Tibial nerve (tissue), 4 donors: Measurements from ENCODE around the gene LRRC43. TPM values are rescaled to one million over a fixed set of nuclear protein-coding genes. Genes with fewer than 3 reads are reported as not detected.

Experiments
- DNase-seq, 2 donors: peaks; one replicate each; pipeline ENCODE4 v3.0.0-alpha.2; 2019; ENCODE audit warnings: low spot score in 2 of 2
- H3K27ac ChIP-seq, 4 donors: fragments of 200-600 bp; sonication (generic) in 3 of 4; one replicate each; pipeline ENCODE4 v1.5.1; 2017 to 2019; ENCODE audit warnings: mild to moderate bottlenecking in 1 of 4
- H3K27me3 ChIP-seq, 2 donors: fragments of 200-600 bp; sonication (generic) in 1 of 2; one replicate each; pipeline versions ENCODE4 v1.5.1 to v1.6.0; 2017 to 2019
- H3K36me3 ChIP-seq, 3 donors: fragments of 200-600 bp; sonication (generic); one replicate each; pipeline ENCODE4 v1.5.1; 2018 to 2019
- H3K4me1 ChIP-seq, 4 donors: fragments of 200-600 bp; sonication (generic) in 3 of 4; one replicate each; pipeline ENCODE4 v1.5.1; 2017 to 2019
- H3K4me3 ChIP-seq, 4 donors: fragments of 200-600 bp; sonication (generic) in 3 of 4; one replicate each; pipeline ENCODE4 v1.5.1; 2017 to 2019; ENCODE audit warnings: mild to moderate bottlenecking in 1 of 4, moderate library complexity in 1 of 4
- H3K9me3 ChIP-seq, 4 donors: fragments of 200-600 bp; sonication (generic) in 3 of 4; one replicate each; pipeline ENCODE4 v1.5.1; 2017 to 2019
- EP300 ChIP-seq, 2 donors: sonication (generic); formaldehyde crosslinking; IDR thresholded peaks; one replicate each; pipeline ENCODE4 v1.6.1; 2017; ENCODE audit warnings: antibody characterized with exemption in 2 of 2, mild to moderate bottlenecking in 1 of 2
- POLR2A ChIP-seq, 2 donors: fragments of 450-650 bp; IDR thresholded peaks; one replicate each; pipeline ENCODE4 v1.6.1; 2017; ENCODE audit warnings: antibody characterized with exemption in 2 of 2, mild to moderate bottlenecking in 2 of 2, moderate library complexity in 2 of 2
- WGBS, 2 donors: methylation state at CpG; one replicate each; pipeline ENCODE4 v1.1.5; 2018; 5-methylcytosine and 5-hydroxymethylcytosine counted together
- total RNA-seq, 4 donors: library from RNA; depleted of rRNA; stranded (reverse); fragments of >200 nt; gene quantifications; one replicate each; pipeline ENCODE4 v1.1.0, GENCODE V29; 2016
- TF ChIP-seq, protein P1 (sequence below), 5 experiments: fragments of 200-600 bp in 3 of 5; fragments of 450-650 bp in 2 of 5; sonication (generic) in 3 of 5; IDR thresholded peaks; one replicate each; pipeline ENCODE4 v1.5.1; 2016 to 2019; ENCODE audit warnings: antibody characterized with exemption in 5 of 5, mild to moderate bottlenecking in 3 of 5, moderate library complexity in 2 of 5

Gene LRRC43
- total RNA-seq, 4 donors from 2014 or later: 1.3 TPM; not detected in 3

DNA sequence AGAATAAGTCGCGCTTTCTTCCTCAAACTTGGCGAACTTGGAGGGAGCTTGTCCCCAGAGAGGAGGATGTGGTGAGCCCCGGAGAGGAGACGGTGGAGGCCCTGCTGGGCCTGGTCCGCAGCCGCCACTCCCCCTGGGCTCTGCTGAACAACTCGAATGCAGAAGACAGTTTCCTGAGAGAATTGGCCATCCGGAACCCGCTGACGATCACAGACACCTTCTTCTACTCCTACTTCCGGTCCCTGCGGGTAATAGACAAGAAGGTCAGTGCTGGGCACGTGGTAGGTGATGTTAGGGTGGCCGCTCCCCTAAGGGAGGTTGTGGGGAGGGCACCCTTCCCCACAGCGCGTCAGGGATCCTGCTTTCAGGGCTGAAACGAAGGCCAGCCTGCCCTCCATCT is 1.6 kb downstream of the LRRC43 start:
- Histone ChIP-seq H3K4me3 (no peak overlapping the region), H3K27me3 (peaks cover 0 to 36% of the 10 kb centered on the region in 2 donors), H3K4me1 (peaks cover 0 to 11% (median 4%) of the 10 kb centered on the region in 4 donors), H3K27ac (no peak overlapping the region), H3K36me3 (no peaks in the 10 kb centered on the region), H3K9me3 (no peaks in the 10 kb centered on the region)
- TF ChIP-seq, protein P1, sequence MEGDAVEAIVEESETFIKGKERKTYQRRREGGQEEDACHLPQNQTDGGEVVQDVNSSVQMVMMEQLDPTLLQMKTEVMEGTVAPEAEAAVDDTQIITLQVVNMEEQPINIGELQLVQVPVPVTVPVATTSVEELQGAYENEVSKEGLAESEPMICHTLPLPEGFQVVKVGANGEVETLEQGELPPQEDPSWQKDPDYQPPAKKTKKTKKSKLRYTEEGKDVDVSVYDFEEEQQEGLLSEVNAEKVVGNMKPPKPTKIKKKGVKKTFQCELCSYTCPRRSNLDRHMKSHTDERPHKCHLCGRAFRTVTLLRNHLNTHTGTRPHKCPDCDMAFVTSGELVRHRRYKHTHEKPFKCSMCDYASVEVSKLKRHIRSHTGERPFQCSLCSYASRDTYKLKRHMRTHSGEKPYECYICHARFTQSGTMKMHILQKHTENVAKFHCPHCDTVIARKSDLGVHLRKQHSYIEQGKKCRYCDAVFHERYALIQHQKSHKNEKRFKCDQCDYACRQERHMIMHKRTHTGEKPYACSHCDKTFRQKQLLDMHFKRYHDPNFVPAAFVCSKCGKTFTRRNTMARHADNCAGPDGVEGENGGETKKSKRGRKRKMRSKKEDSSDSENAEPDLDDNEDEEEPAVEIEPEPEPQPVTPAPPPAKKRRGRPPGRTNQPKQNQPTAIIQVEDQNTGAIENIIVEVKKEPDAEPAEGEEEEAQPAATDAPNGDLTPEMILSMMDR (IDR thresholded peaks at IDR 0.05): no peak
- no peak for TF ChIP-seq POLR2A (IDR thresholded peaks at IDR 0.05)
- TF ChIP-seq EP300 (IDR thresholded peaks at IDR 0.05): no peak
- 81 to 84% methylated on average over 18 of the region's 18 CpGs for WGBS, 2 donors
- DNase-seq: no peak

DNA sequence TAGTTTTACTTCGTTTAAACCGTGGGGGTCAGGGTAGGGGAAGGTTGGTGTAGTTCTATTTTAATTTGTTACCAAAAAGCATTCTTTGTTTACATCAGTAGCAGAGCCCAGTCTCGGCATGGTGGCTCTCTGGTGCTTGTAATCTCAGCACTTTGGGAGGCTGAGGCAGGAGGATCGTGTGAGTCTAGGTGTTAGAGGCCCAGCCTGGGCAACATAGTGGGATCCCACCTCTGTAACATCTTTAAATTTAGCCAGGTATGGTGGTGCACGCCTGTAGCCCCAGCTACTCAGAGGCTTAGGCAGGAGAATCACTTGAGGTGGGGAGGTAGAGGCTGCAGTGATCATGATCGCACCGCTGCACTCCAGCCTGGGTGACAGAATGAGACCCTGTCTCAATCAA is 2.2 kb downstream of the LRRC43 start:
- no peak for DNase-seq
- Histone ChIP-seq H3K9me3 (no peaks in the 10 kb centered on the region), H3K4me3 (no peak overlapping the region), H3K36me3 (no peaks in the 10 kb centered on the region), H3K4me1 (peaks cover 0 to 11% (median 4%) of the 10 kb centered on the region in 4 donors), H3K27me3 (peaks cover 0 to 38% of the 10 kb centered on the region in 2 donors), H3K27ac (no peak overlapping the region)
- TF ChIP-seq EP300 (IDR thresholded peaks at IDR 0.05) (no peak), POLR2A (IDR thresholded peaks at IDR 0.05) (no peak)
- TF ChIP-seq, protein P1 (IDR thresholded peaks at IDR 0.05): no peak
- 86 to 88% methylated on average over 7 of the region's 7 CpGs for WGBS, 2 donors

DNA sequence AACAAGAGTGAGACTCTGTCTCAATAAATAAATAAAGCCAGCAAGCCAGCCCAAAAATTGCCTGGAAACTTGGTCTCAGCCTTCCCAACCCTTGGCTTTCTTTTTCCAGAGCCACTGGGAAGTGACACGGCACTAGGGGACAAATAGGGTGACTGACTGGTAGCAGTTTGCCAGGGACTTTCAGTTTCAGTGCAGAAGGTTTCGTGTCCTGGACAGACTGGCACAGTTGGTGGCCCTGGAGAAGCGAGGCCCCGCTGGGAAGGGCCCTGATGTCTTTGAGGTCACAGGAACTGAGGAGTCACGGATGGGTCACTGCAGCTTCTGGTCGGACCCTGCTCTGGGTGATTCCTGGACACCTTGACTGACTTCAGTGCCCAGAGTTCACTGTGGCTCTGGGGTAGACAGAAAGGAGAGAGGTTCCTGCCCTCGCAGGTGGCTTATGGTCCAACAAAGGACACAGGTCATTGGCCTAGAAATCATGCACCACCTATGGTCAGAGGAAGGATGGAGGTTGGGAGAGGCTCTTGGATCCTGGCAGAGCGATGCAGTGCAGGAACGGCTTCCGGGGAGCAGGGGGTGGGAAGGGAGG is 2.7 kb downstream of the LRRC43 start:
- TF ChIP-seq, protein P1 (IDR thresholded peaks at IDR 0.05): no peak
- TF ChIP-seq EP300 (IDR thresholded peaks at IDR 0.05) (no peak), POLR2A (IDR thresholded peaks at IDR 0.05) (no peak)
- DNase-seq: no peak
- Histone ChIP-seq H3K36me3 (no peaks in the 10 kb centered on the region), H3K27ac (no peak overlapping the region), H3K4me3 (no peak overlapping the region), H3K27me3 (peaks cover 0 to 42% of the 10 kb centered on the region in 2 donors), H3K4me1 (peaks cover 0 to 11% (median 4%) of the 10 kb centered on the region in 4 donors), H3K9me3 (no peaks in the 10 kb centered on the region)
- WGBS, 2 donors: 88 to 94% methylated on average over 9 to 10 of the region's 10 CpGs

DNA sequence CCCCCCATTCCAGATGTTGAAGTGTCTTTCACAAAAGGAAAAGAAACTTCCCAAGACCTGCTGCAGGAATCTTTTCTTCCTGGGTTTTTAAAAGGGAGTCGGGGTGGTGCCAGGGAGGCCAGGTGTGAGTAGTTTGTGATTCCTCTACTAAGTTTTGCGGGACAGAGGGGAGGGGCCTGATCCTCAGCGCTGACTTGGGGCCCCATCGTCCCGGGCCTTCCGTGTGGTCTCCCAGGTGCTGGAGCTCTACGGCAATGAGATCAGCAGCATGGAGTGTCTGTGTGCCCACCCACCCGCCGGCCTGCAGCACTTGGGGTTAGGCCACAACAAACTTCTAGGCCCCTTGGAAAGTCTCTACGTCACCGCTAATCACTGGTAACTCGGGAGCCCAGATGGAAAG is 4.5 kb downstream of the LRRC43 start:
- no peaks in the 10 kb centered on the region for H3K9me3 ChIP-seq
- DNase-seq: no peak
- no peak for TF ChIP-seq POLR2A (IDR thresholded peaks at IDR 0.05)
- no peak for TF ChIP-seq EP300 (IDR thresholded peaks at IDR 0.05)
- TF ChIP-seq, protein P1 (IDR thresholded peaks at IDR 0.05): no peak
- H3K4me1 ChIP-seq: peaks cover 0 to 11% (median 4%) of the 10 kb centered on the region in 4 donors
- H3K36me3 ChIP-seq: no peaks in the 10 kb centered on the region
- H3K27ac ChIP-seq: no peak overlapping the region
- H3K4me3 ChIP-seq: no peak overlapping the region
- 53 to 56% methylated on average over 12 of the region's 12 CpGs for WGBS, 2 donors
- H3K27me3 ChIP-seq: peaks cover 0 to 35% of the 10 kb centered on the region in 2 donors

DNA sequence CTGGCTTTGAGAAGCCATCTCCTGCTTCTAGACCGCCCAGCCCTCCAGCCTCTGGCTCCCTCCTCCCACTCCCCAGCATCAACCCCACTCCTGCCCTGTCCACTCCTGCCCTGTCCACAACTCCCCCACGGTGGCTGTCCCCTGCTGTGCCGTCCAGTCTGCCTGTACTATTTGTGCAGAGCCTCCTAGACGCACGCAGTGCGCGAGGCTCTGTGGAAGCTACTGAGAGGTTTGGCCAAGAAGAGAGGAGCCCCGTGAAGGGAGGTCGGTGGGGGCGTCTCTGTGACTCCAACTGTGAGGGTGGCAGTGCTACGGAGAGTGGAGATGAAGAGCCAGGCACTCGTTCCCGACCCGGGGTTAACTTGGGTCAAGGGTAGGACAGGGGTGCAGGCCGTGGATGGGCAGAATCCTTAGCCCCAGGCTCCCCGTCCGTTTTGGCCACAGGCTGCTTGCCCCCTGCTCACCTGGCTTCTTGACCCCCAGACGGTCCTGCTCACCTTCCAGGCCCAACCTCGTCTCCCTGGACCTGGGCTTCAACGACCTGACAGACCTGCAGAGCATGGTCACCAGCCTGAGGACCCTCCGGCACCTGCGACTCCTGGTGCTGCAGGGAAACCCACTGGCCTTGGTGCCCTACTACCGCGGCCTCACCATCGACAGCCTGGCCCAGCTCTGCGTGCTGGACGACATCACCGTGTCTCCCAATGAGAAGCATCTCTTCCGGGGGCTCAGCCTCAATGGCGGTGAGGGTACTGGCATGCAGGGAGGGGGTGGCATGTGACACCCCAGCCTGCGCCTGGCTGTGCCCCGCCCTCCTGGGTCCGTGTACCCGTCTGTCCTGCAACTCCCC is 6.9 kb downstream of the LRRC43 start:
- Histone ChIP-seq H3K27ac (no peak overlapping the region), H3K4me1 (no peaks in the 10 kb centered on the region), H3K4me3 (no peak overlapping the region), H3K36me3 (no peaks in the 10 kb centered on the region), H3K27me3 (peaks cover 0 to 13% of the 10 kb centered on the region in 2 donors), H3K9me3 (peaks cover 0 to 5% (median 1%) of the 10 kb centered on the region in 4 donors)
- TF ChIP-seq POLR2A (IDR thresholded peaks at IDR 0.05) (no peak), EP300 (IDR thresholded peaks at IDR 0.05) (no peak)
- TF ChIP-seq, protein P1 (IDR thresholded peaks at IDR 0.05): no peak
- 79 to 83% methylated on average over 33 to 34 of the region's 34 CpGs for WGBS, 2 donors
- no peak for DNase-seq
